ENCODE measurements around the gene TRAPPC12.
A peak's percentile ranks its signal among the peaks of the same experiment; 100 is the strongest.

Gene TRAPPC12

GRCh38 chr2:3377279-3377611, 2.2 kb upstream of the TRAPPC12 start:
- H3K36me3 ChIP-seq (ENCODE audit: low read length): peaks cover 5% of the 10 kb centered on the region
- peak overlapping the region; percentile 40 for H3K27ac ChIP-seq (ENCODE audit: low read depth, low read length)
- H2AFZ ChIP-seq (ENCODE audit: low read depth, low read length, severe bottlenecking): peak overlapping the region; percentile 49
- H3K9ac ChIP-seq (ENCODE audit: low read length): peak overlapping the region; percentile 76
- H3F3A ChIP-seq (ENCODE audit: insufficient read depth): no peaks in the 10 kb centered on the region; the same call in 1 of the 2 replicates
- no peaks in the 10 kb centered on the region for H3K9me2 ChIP-seq (replicated peaks; ENCODE audit: insufficient read depth, low read length)
- no peak for TF ChIP-seq EZH2phosphoT487 (conservative IDR thresholded peaks at IDR 0.05; ENCODE audit: low read length)
- no peak for TF ChIP-seq CTCF (IDR thresholded peaks at IDR 0.05; ENCODE audit: insufficient read depth, low read length, poor library complexity, severe bottlenecking)
- H3K9me3 ChIP-seq (ENCODE audit: insufficient read depth, low read length): no peaks in the 10 kb centered on the region
- peaks cover 48% of the 10 kb centered on the region for H3K79me2 ChIP-seq (ENCODE audit: insufficient read depth, low read length)
- H3K4me2 ChIP-seq (ENCODE audit: low read depth, low read length, poor library complexity, severe bottlenecking): peak overlapping the region; percentile 89
- peak overlapping the region; percentile 78 for H3K4me3 ChIP-seq (ENCODE audit: insufficient read depth, low read length, poor library complexity, severe bottlenecking)
- no peaks in the 10 kb centered on the region for H3K27me3 ChIP-seq (ENCODE audit: low read length)
- no peaks in the 10 kb centered on the region; the same call in 1 of the 2 replicates for H4K20me1 ChIP-seq (ENCODE audit: low read depth, low read length)

DNA sequence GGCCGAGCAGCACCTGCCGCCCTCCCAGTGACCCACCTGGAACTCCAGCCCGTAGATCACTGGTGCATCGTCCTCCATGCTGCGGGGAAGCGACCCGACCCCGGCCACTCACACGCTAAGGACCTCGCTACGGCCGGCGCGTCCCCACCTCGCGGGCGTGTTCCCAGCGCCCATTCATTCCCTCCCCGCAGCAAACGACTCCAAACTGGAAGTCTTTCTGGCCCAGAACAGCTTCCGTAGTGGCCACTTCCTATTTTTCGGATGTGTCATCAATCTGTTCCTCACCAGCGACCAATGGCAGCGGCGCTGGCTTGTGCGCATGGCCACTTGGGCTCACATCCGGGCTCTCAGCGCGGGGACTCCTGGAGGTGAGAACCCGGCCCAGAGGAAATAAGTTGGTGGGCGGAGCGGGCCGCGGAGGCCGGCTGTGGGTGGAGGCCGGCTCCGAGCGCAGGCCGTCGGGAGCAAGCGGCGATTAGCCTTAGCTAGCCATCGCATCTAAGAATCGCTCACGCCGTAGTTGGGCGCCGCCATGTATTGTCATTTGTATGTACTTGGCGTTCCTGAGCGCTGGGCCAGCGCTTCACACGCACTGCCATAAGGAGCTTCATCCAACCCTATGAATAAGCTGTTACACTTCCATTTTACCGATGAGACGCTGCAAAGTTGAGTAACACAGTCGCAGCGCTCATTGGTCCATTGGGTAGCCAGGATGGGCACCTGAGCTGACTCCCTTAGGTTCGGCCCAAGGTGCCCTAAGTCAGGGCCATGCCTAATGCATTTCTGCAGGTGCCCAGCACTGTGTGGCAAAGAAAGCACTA, 1.7 kb upstream of the TRAPPC12 start, which contains the start of gene EIPR1:
EIPR1 (minus strand) TSS at position 207 of the 821 bp plus-strand sequence; CDS start at position 78, 129 bp downstream.
- no peaks in the 10 kb centered on the region for H3K9me3 ChIP-seq (ENCODE audit: insufficient read depth, low read length)
- no peaks in the 10 kb centered on the region; the same call in 1 of the 2 replicates for H4K20me1 ChIP-seq (ENCODE audit: low read depth, low read length)
- no peaks in the 10 kb centered on the region for H3K27me3 ChIP-seq (ENCODE audit: low read length)
- no peaks in the 10 kb centered on the region for H3K9me2 ChIP-seq (replicated peaks; ENCODE audit: insufficient read depth, low read length)
- H3K9ac ChIP-seq (ENCODE audit: low read length): peak within 1 kb of the TSS; percentile 76
- peak within 1 kb of the TSS; percentile 71 for H3K27ac ChIP-seq (ENCODE audit: low read depth, low read length)
- TF ChIP-seq CTCF (IDR thresholded peaks at IDR 0.05; ENCODE audit: insufficient read depth, low read length, poor library complexity, severe bottlenecking) (no peak), EZH2phosphoT487 (conservative IDR thresholded peaks at IDR 0.05; ENCODE audit: low read length) (no peak)
- H3K4me2 ChIP-seq (ENCODE audit: low read depth, low read length, poor library complexity, severe bottlenecking): peak within 1 kb of the TSS; percentile 89
- H3K36me3 ChIP-seq (ENCODE audit: low read length): peaks cover 5% of the 10 kb centered on the region
- H3F3A ChIP-seq (ENCODE audit: insufficient read depth): no peaks in the 10 kb centered on the region; the same call in 1 of the 2 replicates
- H3K4me3 ChIP-seq (ENCODE audit: insufficient read depth, low read length, poor library complexity, severe bottlenecking): peak within 1 kb of the TSS; percentile 78
- peak within 1 kb of the TSS; percentile 68 for H2AFZ ChIP-seq (ENCODE audit: low read depth, low read length, severe bottlenecking)
- H3K79me2 ChIP-seq (ENCODE audit: insufficient read depth, low read length): peaks cover 50% of the 10 kb centered on the region

DNA sequence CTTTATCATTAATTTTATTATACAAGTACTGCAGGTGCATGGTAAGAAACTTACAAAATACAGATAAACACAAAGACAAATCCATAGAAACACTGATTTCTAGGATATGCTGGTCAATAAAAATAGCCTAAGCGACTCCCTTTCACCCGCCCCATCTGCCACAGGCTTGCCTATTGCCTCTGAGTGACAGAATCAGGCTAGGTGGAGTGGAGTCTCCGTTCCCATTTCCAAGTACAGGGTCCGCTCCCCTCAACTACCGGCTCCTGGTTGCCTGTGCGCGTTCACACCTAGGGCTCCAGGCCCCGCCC, 201 bp upstream of the TRAPPC12 start:
- Histone ChIP-seq H3K27ac (ENCODE audit: low read depth, low read length) (peak overlapping the region; percentile 44), H2AFZ (ENCODE audit: low read depth, low read length, severe bottlenecking) (peak overlapping the region; percentile 82), H3F3A (ENCODE audit: insufficient read depth) (no peaks in the 10 kb centered on the region; the same call in 1 of the 2 replicates), H3K9me3 (ENCODE audit: insufficient read depth, low read length) (no peaks in the 10 kb centered on the region), H3K36me3 (ENCODE audit: low read length) (peaks cover 5% of the 10 kb centered on the region), H3K4me3 (ENCODE audit: insufficient read depth, low read length, poor library complexity, severe bottlenecking) (peak overlapping the region; percentile 95), H3K79me2 (ENCODE audit: insufficient read depth, low read length) (peaks cover 56% of the 10 kb centered on the region), H3K9me2 (replicated peaks; ENCODE audit: insufficient read depth, low read length) (no peaks in the 10 kb centered on the region), H3K9ac (ENCODE audit: low read length) (peak overlapping the region; percentile 96), H3K27me3 (ENCODE audit: low read length) (no peaks in the 10 kb centered on the region), H4K20me1 (ENCODE audit: low read depth, low read length) (no peaks in the 10 kb centered on the region; the same call in 1 of the 2 replicates), H3K4me2 (ENCODE audit: low read depth, low read length, poor library complexity, severe bottlenecking) (peak overlapping the region; percentile 83)
- TF ChIP-seq CTCF (IDR thresholded peaks at IDR 0.05; ENCODE audit: insufficient read depth, low read length, poor library complexity, severe bottlenecking) (no peak), EZH2phosphoT487 (conservative IDR thresholded peaks at IDR 0.05; ENCODE audit: low read length) (no peak)

All from SU-DHL-6 (cell line).